Stimulated activated CD4-positive, alpha-beta T cell treated with anti-CD3 and anti-CD28 coated beads, Interleukin-4, amount 100 ng/mL, for 1 hour (primary cell): Measurements from ENCODE around the gene RABAC1.
A peak's percentile ranks its signal among the peaks of the same experiment; 100 is the strongest.
"Not testable (repeated sequence)": the region's sequence is repeated elsewhere in the genome, so short reads cannot be mapped to it uniquely, and the experiment has no call there.

Experiments used
- DNase-seq: peaks from one replicate; pipeline ENCODE4 v3.0.0-alpha.2; 2020

Gene RABAC1

GRCh38 chr19:41927497-41928192 lies 31.5 kb downstream of the RABAC1 start:
- peak; percentile 37 for DNase-seq

- no peak for DNase-seq
Measured at GRCh38 chr19:41926763-41927496, 32.2 kb downstream of the RABAC1 start.

- DNase-seq, result no peak
Measured at GRCh38 chr19:41926028-41926762, 32.9 kb downstream of the RABAC1 start.

- DNase-seq, result no peak
Measured at GRCh38 chr19:41925208-41926003, 33.7 kb downstream of the RABAC1 start.

- DNase-seq, result no peak
Measured at GRCh38 chr19:41924151-41925145, 34.7 kb downstream of the RABAC1 start.

GRCh38 chr19:41923045-41923788 lies 35.9 kb downstream of the RABAC1 start:
- no peak for DNase-seq

- no peak for DNase-seq
Measured at GRCh38 chr19:41922585-41922984, 36.5 kb downstream of the RABAC1 start.

- no peak for DNase-seq
Measured at GRCh38 chr19:41921577-41922576, 37.2 kb downstream of the RABAC1 start.

GRCh38 chr19:41920882-41921576 lies 38.1 kb downstream of the RABAC1 start:
- DNase-seq, result no peak

GRCh38 chr19:41919948-41920712 lies 39.0 kb downstream of the RABAC1 start:
- no peak for DNase-seq

- no peak for DNase-seq
Measured at GRCh38 chr19:41918653-41919244, 40.4 kb downstream of the RABAC1 start.

GRCh38 chr19:41918095-41918494 lies 41.0 kb downstream of the RABAC1 start:
- no peak for DNase-seq

GRCh38 chr19:41917676-41918075 lies 41.4 kb downstream of the RABAC1 start:
- DNase-seq, result no peak

GRCh38 chr19:41915776-41916414 lies 43.2 kb downstream of the RABAC1 start:
- no peak for DNase-seq

- DNase-seq, result no peak
Measured at GRCh38 chr19:41915021-41915775, 43.9 kb downstream of the RABAC1 start.

GRCh38 chr19:41914424-41914834 lies 44.7 kb downstream of the RABAC1 start:
- DNase-seq, result not testable (repeated sequence)
